OCI-LY1 (cell line): ENCODE measurements around the gene FAM13A.

Experiments used
- H2AFZ ChIP-seq: fragments of 200-600 bp; sonication (generic), shearing (Covaris generic); 2 replicates; pipeline ENCODE4 v1.6.0; 2014; ENCODE audit warnings: antibody characterized with exemption, mild to moderate bottlenecking, low read length
- H3F3A ChIP-seq: fragments of 200-600 bp; sonication (generic), shearing (Covaris generic); 2 replicates; pipeline ENCODE4 v1.6.0; 2014; ENCODE audit warnings: mild to moderate bottlenecking, antibody characterized with exemption, low read length, moderate library complexity; ENCODE audit not compliant: insufficient read depth
- H3K27ac ChIP-seq: fragments of 200-600 bp; sonication (generic); 2 replicates; pipeline ENCODE4 v1.5.1; 2014; ENCODE audit warnings: low read length, mixed run types, mild to moderate bottlenecking, low read depth; ENCODE audit not compliant: poor library complexity, severe bottlenecking
- H3K27me3 ChIP-seq: fragments of 200-600 bp; sonication (generic); 2 replicates; pipeline ENCODE4 v1.6.0; 2014; ENCODE audit warnings: antibody characterized with exemption, mild to moderate bottlenecking, low read length, moderate library complexity; ENCODE audit not compliant: insufficient read depth
- H3K36me3 ChIP-seq: fragments of 200-600 bp; sonication (generic); 2 replicates; pipeline ENCODE4 v1.6.1; 2014; ENCODE audit warnings: mild to moderate bottlenecking, antibody characterized with exemption, low read length, moderate library complexity, mixed read lengths; ENCODE audit not compliant: insufficient read depth
- H3K4me1 ChIP-seq: fragments of 200-600 bp; sonication (generic); 2 replicates; pipeline ENCODE4 v1.5.1; 2014; ENCODE audit warnings: mild to moderate bottlenecking, low read length, moderate library complexity; ENCODE audit not compliant: insufficient read depth, severe bottlenecking
- H3K4me2 ChIP-seq: fragments of 200-600 bp; sonication (generic), shearing (Covaris generic); 2 replicates; pipeline ENCODE4 v1.6.1; 2014; ENCODE audit warnings: low read length
- H3K4me3 ChIP-seq: fragments of 200-600 bp; sonication (generic); 2 replicates; pipeline ENCODE4 v1.5.1; 2014; ENCODE audit warnings: low read length, low read depth, mild to moderate bottlenecking, mixed read lengths; ENCODE audit not compliant: poor library complexity, severe bottlenecking
- H3K79me2 ChIP-seq: fragments of 200-600 bp; shearing (Covaris generic); 2 replicates; pipeline ENCODE4 v1.6.1; 2016; ENCODE audit warnings: mixed run types, low read length, mixed read lengths; ENCODE audit not compliant: insufficient read depth
- H3K9ac ChIP-seq: fragments of 200-600 bp; sonication (generic), shearing (Covaris generic); 2 replicates; pipeline ENCODE4 v1.6.1; 2014; ENCODE audit warnings: mild to moderate bottlenecking, low read length, mixed read lengths
- H3K9me2 ChIP-seq: fragments of 200-600 bp; sonication (generic), shearing (Covaris generic); 2 replicates; pipeline ENCODE4 v1.6.1; 2014; ENCODE audit warnings: low read depth, mild to moderate bottlenecking, low read length, mixed read lengths
- H3K9me3 ChIP-seq: fragments of 200-600 bp; shearing (Covaris generic); 2 replicates; pipeline ENCODE4 v1.6.1; 2014; ENCODE audit warnings: low read length, mixed read lengths
- H4K20me1 ChIP-seq: fragments of 200-600 bp; sonication (generic), shearing (Covaris generic); 2 replicates; pipeline ENCODE4 v1.6.0; 2016; ENCODE audit warnings: mild to moderate bottlenecking, low read length; ENCODE audit not compliant: insufficient read depth
- CTCF ChIP-seq: fragments of 200-600 bp; sonication (generic), shearing (Covaris generic); IDR thresholded peaks from 2 replicates; pipeline ENCODE4 v1.5.1; 2017; ENCODE audit warnings: mild to moderate bottlenecking, antibody characterized with exemption, low read length, moderate library complexity, mixed read lengths
- EZH2 ChIP-seq: fragments of 200-600 bp; sonication (generic), shearing (Covaris generic); IDR thresholded peaks from 2 replicates; pipeline ENCODE4 v1.8.0; 2017; ENCODE audit warnings: borderline replicate concordance, mixed run types, mild to moderate bottlenecking, antibody characterized with exemption, low read length, moderate library complexity, mixed read lengths

Gene FAM13A

GRCh38 chr4:88960576-88960975 is 96.4 kb downstream of the FAM13A start:
- no peaks in the 10 kb centered on the region for H4K20me1 ChIP-seq
- H3K9me3 ChIP-seq: no peaks in the 10 kb centered on the region
- H3F3A ChIP-seq: no peaks in the 10 kb centered on the region
- no peaks in the 10 kb centered on the region for H3K36me3 ChIP-seq
- H3K4me2 ChIP-seq: no peak overlapping the region
- no peak overlapping the region for H3K9ac ChIP-seq
- no peaks in the 10 kb centered on the region for H3K4me1 ChIP-seq
- no peaks in the 10 kb centered on the region for H3K9me2 ChIP-seq
- H3K79me2 ChIP-seq: no peaks in the 10 kb centered on the region
- no peaks in the 10 kb centered on the region for H3K27me3 ChIP-seq
- no peak overlapping the region for H2AFZ ChIP-seq
- H3K4me3 ChIP-seq: no peak overlapping the region
- TF ChIP-seq CTCF: no peak
- TF ChIP-seq EZH2: no peak
- no peak overlapping the region for H3K27ac ChIP-seq

GRCh38 chr4:88958080-88958479 is 98.9 kb downstream of the FAM13A start:
- no peak overlapping the region for H2AFZ ChIP-seq
- TF ChIP-seq CTCF (no peak), EZH2 (no peak)
- H3F3A ChIP-seq: no peaks in the 10 kb centered on the region
- no peaks in the 10 kb centered on the region for H3K36me3 ChIP-seq
- no peaks in the 10 kb centered on the region for H3K9me2 ChIP-seq
- no peaks in the 10 kb centered on the region for H3K4me1 ChIP-seq
- no peak overlapping the region for H3K9ac ChIP-seq
- H3K9me3 ChIP-seq: no peaks in the 10 kb centered on the region
- H3K4me2 ChIP-seq: no peak overlapping the region
- H4K20me1 ChIP-seq: no peaks in the 10 kb centered on the region
- no peaks in the 10 kb centered on the region for H3K79me2 ChIP-seq
- H3K27me3 ChIP-seq: no peaks in the 10 kb centered on the region
- no peak overlapping the region for H3K4me3 ChIP-seq
- no peak overlapping the region for H3K27ac ChIP-seq

- no peaks in the 10 kb centered on the region for H3K27me3 ChIP-seq
- no peaks in the 10 kb centered on the region for H3K79me2 ChIP-seq
- H3K4me3 ChIP-seq: no peak overlapping the region
- H2AFZ ChIP-seq: no peak overlapping the region
- H3K9me3 ChIP-seq: no peaks in the 10 kb centered on the region
- H3K36me3 ChIP-seq: no peaks in the 10 kb centered on the region
- no peaks in the 10 kb centered on the region for H3K9me2 ChIP-seq
- H3K27ac ChIP-seq: no peak overlapping the region
- H3K4me2 ChIP-seq: no peak overlapping the region
- no peak for TF ChIP-seq CTCF
- no peak for TF ChIP-seq EZH2
- no peaks in the 10 kb centered on the region for H3K4me1 ChIP-seq
- H3F3A ChIP-seq: no peaks in the 10 kb centered on the region
- no peak overlapping the region for H3K9ac ChIP-seq
- H4K20me1 ChIP-seq: no peaks in the 10 kb centered on the region
Observed at GRCh38 chr4:88957570-88957969, 99.4 kb downstream of the FAM13A start.
